SK-N-SH treated with all-trans-retinoic acid at 6 μM for 48 hours (cell line): ENCODE measurements around the gene RAPH1.

Source experiments
- ATAC-seq: fragments of 200-7000 bp; cut with Tn5 transposase; 3 replicates; pipeline ENCODE4 v1.9.1; 2020; ENCODE audit warnings: mild to moderate bottlenecking, moderate library complexity
- ARNTL ChIP-seq: fragments of 450-650 bp; formaldehyde crosslinking; IDR thresholded peaks from 2 replicates; pipeline ENCODE4 v1.5.0; 2020; ENCODE audit warnings: low read depth, mild to moderate bottlenecking, moderate library complexity, borderline replicate concordance
- CREB5 ChIP-seq: fragments of 250-450 bp; sonication (Bioruptor Pico); IDR thresholded peaks from 2 replicates; pipeline ENCODE4 v1.5.1; 2020; ENCODE audit warnings: low read depth, mild to moderate bottlenecking, moderate library complexity
- CSDC2 ChIP-seq: fragments of 250-450 bp; sonication (Bioruptor Pico); IDR thresholded peaks from 2 replicates; pipeline ENCODE4 v1.5.0; 2020; ENCODE audit warnings: mild to moderate bottlenecking, moderate library complexity
- CSRNP3 ChIP-seq: fragments of 250-450 bp; sonication (Bioruptor Pico); IDR thresholded peaks from 2 replicates; pipeline ENCODE4 v1.5.1; 2021; ENCODE audit warnings: mild to moderate bottlenecking, moderate library complexity
- ESRRG ChIP-seq: fragments of 250-450 bp; sonication (Bioruptor Pico); IDR thresholded peaks from 2 replicates; pipeline ENCODE4 v1.6.1; 2021; ENCODE audit warnings: mild to moderate bottlenecking
- GLIS3 ChIP-seq: fragments of 250-450 bp; sonication (Bioruptor Pico); IDR thresholded peaks from 2 replicates; pipeline ENCODE4 v1.5.0; 2020; ENCODE audit warnings: mild to moderate bottlenecking, moderate library complexity
- ISL1 ChIP-seq: fragments of 250-450 bp; sonication (Bioruptor Pico); IDR thresholded peaks from 2 replicates; pipeline ENCODE4 v2.1.2; 2022; ENCODE audit warnings: mild to moderate bottlenecking, moderate library complexity
- PATZ1 ChIP-seq: fragments of 250-450 bp; sonication (Bioruptor Pico); IDR thresholded peaks from 2 replicates; pipeline ENCODE4 v1.8.0; 2020; ENCODE audit warnings: mild to moderate bottlenecking, moderate library complexity, borderline replicate concordance
- POU6F1 ChIP-seq: fragments of 250-450 bp; sonication (Bioruptor Pico); IDR thresholded peaks from 2 replicates; pipeline ENCODE4 v1.8.0; 2021; ENCODE audit warnings: low read depth, mild to moderate bottlenecking, moderate library complexity, borderline replicate concordance
- RARB ChIP-seq: fragments of 250-450 bp; sonication (Bioruptor Pico); IDR thresholded peaks from 2 replicates; pipeline ENCODE4 v1.8.0; 2021; ENCODE audit warnings: mild to moderate bottlenecking, moderate library complexity
- SNAI2 ChIP-seq: fragments of 250-450 bp; sonication (Bioruptor Pico); IDR thresholded peaks from 2 replicates; pipeline ENCODE4 v1.5.0; 2020; ENCODE audit warnings: mild to moderate bottlenecking, moderate library complexity
- TCF4 ChIP-seq: fragments of 250-450 bp; sonication (Bioruptor Pico); IDR thresholded peaks from 2 replicates; pipeline ENCODE4 v1.8.0; 2021; ENCODE audit warnings: mild to moderate bottlenecking, moderate library complexity, borderline replicate concordance
- TOX ChIP-seq: fragments of 250-450 bp; sonication (Bioruptor Pico); IDR thresholded peaks from 2 replicates; pipeline ENCODE4 v1.8.0; 2021; ENCODE audit warnings: mild to moderate bottlenecking, moderate library complexity, borderline replicate concordance
- TSHZ2 ChIP-seq: fragments of 250-450 bp; sonication (Bioruptor Pico); IDR thresholded peaks from 2 replicates; pipeline ENCODE4 v1.5.0; 2020; ENCODE audit warnings: mild to moderate bottlenecking, moderate library complexity
- ZFP3 ChIP-seq: fragments of 250-450 bp; sonication (Bioruptor Pico); IDR thresholded peaks from 2 replicates; pipeline ENCODE4 v1.5.0; 2020; ENCODE audit warnings: mild to moderate bottlenecking, moderate library complexity
- ZFP30 ChIP-seq: fragments of 450-650 bp; formaldehyde crosslinking; IDR thresholded peaks from 2 replicates; pipeline ENCODE4 v1.5.0; 2022; ENCODE audit warnings: mild to moderate bottlenecking, moderate library complexity
- ZNF70 ChIP-seq: fragments of 450-650 bp; formaldehyde crosslinking; IDR thresholded peaks from 2 replicates; pipeline ENCODE4 v1.5.0; 2020; ENCODE audit warnings: mild to moderate bottlenecking, moderate library complexity
- ZNF8 ChIP-seq: fragments of 450-650 bp; formaldehyde crosslinking; IDR thresholded peaks from 2 replicates; pipeline ENCODE4 v1.5.0; 2020; ENCODE audit warnings: mild to moderate bottlenecking, moderate library complexity

The RAPH1 gene

GRCh38 chr2:203400805-203401585, 134.1 kb downstream of the RAPH1 start:
- TF ChIP-seq ISL1 (CRISPR knock-in tag) (peak; percentile 45; the same call in 1 of the 2 replicates), RARB (CRISPR knock-in tag) (no peak), CSRNP3 (no peak), ZNF8 (no peak), GLIS3 (CRISPR knock-in tag) (no peak)
- TF ChIP-seq, all 23 proteins: peak for 1
- ATAC-seq, result peak; percentile 74

- no peak for TF ChIP-seq ESRRG (CRISPR knock-in tag)
- no peak for TF ChIP-seq GLIS3 (CRISPR knock-in tag)
- no peak for TF ChIP-seq ARNTL (CRISPR knock-in tag)
- TF ChIP-seq SNAI2 (CRISPR knock-in tag), result no peak
- no peak for TF ChIP-seq ZFP3
- TF ChIP-seq POU6F1 (CRISPR knock-in tag), result no peak
- no peak for TF ChIP-seq ZFP30 (CRISPR knock-in tag)
- TF ChIP-seq PATZ1 (CRISPR knock-in tag), result no peak
- no peak for TF ChIP-seq TOX (CRISPR knock-in tag)
- ATAC-seq, result no peak
These were observed 136.1 kb downstream of the RAPH1 start for GRCh38 chr2:203399031-203399430.

- TF ChIP-seq GLIS3 (CRISPR knock-in tag), result no peak
- no peak for TF ChIP-seq CREB5 (CRISPR knock-in tag)
- no peak for TF ChIP-seq PATZ1 (CRISPR knock-in tag)
- TF ChIP-seq ARNTL (CRISPR knock-in tag), result no peak
- TF ChIP-seq TSHZ2 (CRISPR knock-in tag), result no peak
- no peak for TF ChIP-seq ZFP30 (CRISPR knock-in tag)
- ATAC-seq, result peak; percentile 30; the same call in 1 of the 3 replicates
These were observed 138.4 kb downstream of the RAPH1 start for GRCh38 chr2:203396667-203397066.

- ATAC-seq, result no peak
- TF ChIP-seq CSRNP3, result no peak
- TF ChIP-seq CREB5 (CRISPR knock-in tag), result no peak
- TF ChIP-seq CSDC2 (CRISPR knock-in tag), result no peak
- no peak for TF ChIP-seq GLIS3 (CRISPR knock-in tag)
- TF ChIP-seq TCF4, result no peak
- no peak for TF ChIP-seq PATZ1 (CRISPR knock-in tag)
- TF ChIP-seq ZNF70 (CRISPR knock-in tag), result no peak
These were observed 139.2 kb downstream of the RAPH1 start for GRCh38 chr2:203395858-203396257.
